GM12878 (cell line): Measurements from ENCODE around the gene SKAP1. TPM values are rescaled to one million over a fixed set of nuclear protein-coding genes. Genes with fewer than 3 reads are reported as not detected.

Experiments used
- ATAC-seq: fragments of 200-7000 bp; cut with Tn5 transposase; 3 replicates; pipeline ENCODE4 v1.9.1; 2020; ENCODE audit warnings: mild to moderate bottlenecking, moderate library complexity
- BruUV-seq: library from RNA; stranded (reverse); fragments of 400-500 nt; replicated peaks from 2 replicates; lab custom pipeline; 2021; lab: Mats Ljungman, UMichigan
- CTCF ChIA-PET: fragments of 300-600 bp; sonication (Branson Sonifier 250); formaldehyde crosslinking; extraction: SDS; loops from one replicate; lab custom pipeline; 2021; ENCODE audit warnings: inconsistent platforms; lab: Yijun Ruan, JAX
- POLR2A ChIA-PET: fragments of 350-600 bp; formaldehyde crosslinking; extraction: SDS; loops from one replicate; lab custom pipeline; 2021; ENCODE audit warnings: inconsistent platforms; lab: Charles Lee
- RAD21 ChIA-PET: fragments of 300-600 bp; sonication (Branson Sonifier 250); formaldehyde crosslinking; loops from one replicate; lab custom pipeline; 2023; ENCODE audit warnings: antibody characterized with exemption; ENCODE audit not compliant: unreplicated experiment; lab: Charles Lee
- SMC1A ChIA-PET: fragments of 300-600 bp; sonication (Branson Sonifier 250); formaldehyde crosslinking; loops from one replicate; lab custom pipeline; 2023; ENCODE audit not compliant: unreplicated experiment, uncharacterized antibody; lab: Charles Lee
- DNase-seq: peaks from one replicate; pipeline ENCODE4 v3.0.0-alpha.2; 2011; ENCODE audit warnings: low read depth, low spot score
- FAIRE-seq: peaks from 3 replicates; lab custom pipeline; 2011; peaks lifted over from hg19 to GRCh38; lab: Jason Lieb, UNC
- H2AFZ ChIP-seq: 2 replicates; pipeline ENCODE4 v1.6.0; 2011; ENCODE audit warnings: low read depth, low read length, control low read depth; ENCODE audit not compliant: control insufficient read depth
- H3K27ac ChIP-seq: 2 replicates; pipeline ENCODE4 v1.5.1; 2011; ENCODE audit warnings: control low read depth; ENCODE audit not compliant: control insufficient read depth, insufficient read depth
- H3K27me3 ChIP-seq, 2 experiments: replicated peaks in 1 of 2; 2 replicates each; pipeline versions ENCODE4 v1.6.0 to v1.6.1; 2011; ENCODE audit warnings: low read length in 1 of 2; ENCODE audit not compliant: control insufficient read depth in 2 of 2, insufficient read depth in 2 of 2
- H3K36me3 ChIP-seq, 2 experiments: 2 replicates each; pipeline ENCODE4 v1.5.1; 2011; ENCODE audit warnings: low read length in 1 of 2; ENCODE audit not compliant: control insufficient read depth in 2 of 2, insufficient read depth in 2 of 2
- H3K4me1 ChIP-seq: 2 replicates; pipeline ENCODE4 v1.6.1; 2011; ENCODE audit warnings: mild to moderate bottlenecking, low read length, moderate library complexity, mixed read lengths; ENCODE audit not compliant: control insufficient read depth, insufficient read depth
- H3K4me2 ChIP-seq: 2 replicates; pipeline ENCODE4 v1.6.0; 2011; ENCODE audit warnings: control low read depth; ENCODE audit not compliant: control insufficient read depth, insufficient read depth
- H3K4me3 ChIP-seq: fragments of 200-600 bp; sonication (generic); 2 replicates; pipeline ENCODE4 v1.5.1; 2016
- H3K79me2 ChIP-seq: 2 replicates; pipeline ENCODE4 v1.6.0; 2011; ENCODE audit warnings: low read length; ENCODE audit not compliant: control insufficient read depth, insufficient read depth
- H3K9ac ChIP-seq: 2 replicates; pipeline ENCODE4 v1.8.0; 2011; ENCODE audit warnings: low read length, control low read depth, mixed read lengths; ENCODE audit not compliant: control insufficient read depth, insufficient read depth
- H3K9me3 ChIP-seq: replicated peaks from 3 replicates; pipeline ENCODE4 v1.5.1; 2011; ENCODE audit warnings: mild to moderate bottlenecking, low read length; ENCODE audit not compliant: control insufficient read depth, insufficient read depth
- H4K20me1 ChIP-seq: 2 replicates; pipeline ENCODE4 v1.6.0; 2011; ENCODE audit not compliant: control insufficient read depth, insufficient read depth
- MTA2 ChIP-seq: fragments of 450-650 bp; IDR thresholded peaks from 2 replicates; pipeline ENCODE4 v1.6.1; 2016; ENCODE audit warnings: low read depth, mild to moderate bottlenecking, moderate library complexity
- RB1 ChIP-seq: fragments of 450-650 bp; formaldehyde crosslinking; IDR thresholded peaks from 2 replicates; pipeline ENCODE4 v1.6.1; 2017; ENCODE audit warnings: mild to moderate bottlenecking, borderline replicate concordance
- SREBF1 ChIP-seq: IDR thresholded peaks from 2 replicates; pipeline ENCODE4 v1.6.1; 2012; ENCODE audit warnings: mild to moderate bottlenecking, low read length
- STAT1 ChIP-seq: fragments of 450-650 bp; conservative IDR thresholded peaks from 2 replicates; pipeline ENCODE4 v1.6.1; 2014; ENCODE audit warnings: antibody characterized with exemption, mild to moderate bottlenecking
- ZNF622 ChIP-seq: fragments of 450-650 bp; IDR thresholded peaks from 2 replicates; pipeline ENCODE4 v1.6.1; 2017; ENCODE audit warnings: mild to moderate bottlenecking, inconsistent platforms
- WGBS: methylation state at CpG from one replicate; pipeline ENCODE4 v1.1.6; 2016; ENCODE audit warnings: low lambda C conversion rate; ENCODE audit not compliant: insufficient replicate concordance, insufficient coverage; ENCODE audit errors: missing lambda C conversion rate; 5-methylcytosine and 5-hydroxymethylcytosine counted together
- in situ Hi-C: fragments of 300-500 bp; cut with MboI; formaldehyde crosslinking; loops from 9 replicates; pipeline ENCODE4 v1.14.3; 2018; ENCODE audit warnings: mixed read lengths
- intact Hi-C: fragments of 100-400 bp; cut with micrococcal nuclease; formaldehyde crosslinking; loops from one replicate; pipeline ENCODE4 v1.14.2; 2022; ENCODE audit not compliant: unreplicated experiment
- polyA plus RNA-seq, 11 experiments: library from polyadenylated mRNA; depleted of rRNA in 4 of 11; unstranded in 6 of 11; stranded (reverse) in 5 of 11; fragments of >200 nt; fragmentation: Nextera tagmentation in 4 of 11; fragmentation: Illumina TruSeq in 1 of 11; extraction: Ambion mirVana in 4 of 11; extraction: Trizol in 1 of 11; gene quantifications; 1 replicate in 1 of 11; 2 replicates in 10 of 11; pipeline versions ENCODE4 v1.2.1 to v1.2.3, GENCODE V29; 2011 to 2016; ENCODE audit warnings: inconsistent platforms in 2 of 11, missing spikeins in 2 of 11, low read depth in 1 of 11
- total RNA-seq, 4 experiments: library from RNA; depleted of rRNA in 3 of 4; stranded (reverse); fragments of >200 nt in 3 of 4; fragmentation: Illumina TruSeq in 1 of 4; extraction: Trizol in 1 of 4; gene quantifications; 2 replicates each; pipeline versions ENCODE4 v1.2.1 to v1.2.3, GENCODE V29; 2013 to 2021
- TF ChIP-seq, protein P1 (sequence below): fragments of 450-650 bp; IDR thresholded peaks from 2 replicates; pipeline ENCODE4 v1.6.1; 2017; ENCODE audit warnings: mild to moderate bottlenecking, moderate library complexity

SKAP1 gene
- total and polyA plus RNA-seq, 10 of the 15 experiments (the other 5 are each of a cell fraction or from before 2014, with no cell fraction given): 17.1 to 97.6 (median 35.9) TPM

- WGBS: 48% methylated on average over 3 of the region's 3 CpGs
- Histone ChIP-seq H3K79me2 (no peaks in the 10 kb centered on the region), H3K9me3 (no peaks in the 10 kb centered on the region), H2AFZ (no peak overlapping the region), H3K36me3 (no peaks in the 10 kb centered on the region), H3K4me1 (peaks cover 10% of the 10 kb centered on the region; the same call in 1 of the 2 replicates), H3K9ac (no peak overlapping the region), H4K20me1 (no peaks in the 10 kb centered on the region), H3K4me2 (no peak overlapping the region), H3K4me3 (no peak overlapping the region), H3K27me3 (no peaks in the 10 kb centered on the region), H3K27ac (no peak overlapping the region)
- ChIA-PET CTCF (interaction anchor here (0.5 to 8.2 kb wide), 4 partner anchors 22 to 114 kb away, joined by 4 to 69 read pairs (median 8); no protein-coding TSS in a partner anchor), SMC1A (interaction anchor here (0.8 to 1.8 kb wide), 3 partner anchors 16 to 222 kb away, joined by 3 to 4 read pairs (median 3); no protein-coding TSS in a partner anchor), RAD21 (interaction anchor here (1.2 kb wide), 1 partner anchor 22 kb away, joined by 6 read pairs; no protein-coding TSS in a partner anchor), POLR2A (interaction anchor here (1.2 kb wide), 1 partner anchor 222 kb away, joined by 3 read pairs; no protein-coding TSS in a partner anchor)
- in situ Hi-C loops (no loop called here), intact Hi-C loops (loop anchor here (10.0 kb wide), 2 partner anchors 66 to 176 kb away; no protein-coding TSS in a partner anchor)
- BruUV-seq: no TSS peak
- ATAC-seq: no peak
- TF ChIP-seq SREBF1 (no peak), ZNF622 (no peak), RB1 (no peak), MTA2 (no peak), STAT1 (no peak)
- TF ChIP-seq, protein P1, sequence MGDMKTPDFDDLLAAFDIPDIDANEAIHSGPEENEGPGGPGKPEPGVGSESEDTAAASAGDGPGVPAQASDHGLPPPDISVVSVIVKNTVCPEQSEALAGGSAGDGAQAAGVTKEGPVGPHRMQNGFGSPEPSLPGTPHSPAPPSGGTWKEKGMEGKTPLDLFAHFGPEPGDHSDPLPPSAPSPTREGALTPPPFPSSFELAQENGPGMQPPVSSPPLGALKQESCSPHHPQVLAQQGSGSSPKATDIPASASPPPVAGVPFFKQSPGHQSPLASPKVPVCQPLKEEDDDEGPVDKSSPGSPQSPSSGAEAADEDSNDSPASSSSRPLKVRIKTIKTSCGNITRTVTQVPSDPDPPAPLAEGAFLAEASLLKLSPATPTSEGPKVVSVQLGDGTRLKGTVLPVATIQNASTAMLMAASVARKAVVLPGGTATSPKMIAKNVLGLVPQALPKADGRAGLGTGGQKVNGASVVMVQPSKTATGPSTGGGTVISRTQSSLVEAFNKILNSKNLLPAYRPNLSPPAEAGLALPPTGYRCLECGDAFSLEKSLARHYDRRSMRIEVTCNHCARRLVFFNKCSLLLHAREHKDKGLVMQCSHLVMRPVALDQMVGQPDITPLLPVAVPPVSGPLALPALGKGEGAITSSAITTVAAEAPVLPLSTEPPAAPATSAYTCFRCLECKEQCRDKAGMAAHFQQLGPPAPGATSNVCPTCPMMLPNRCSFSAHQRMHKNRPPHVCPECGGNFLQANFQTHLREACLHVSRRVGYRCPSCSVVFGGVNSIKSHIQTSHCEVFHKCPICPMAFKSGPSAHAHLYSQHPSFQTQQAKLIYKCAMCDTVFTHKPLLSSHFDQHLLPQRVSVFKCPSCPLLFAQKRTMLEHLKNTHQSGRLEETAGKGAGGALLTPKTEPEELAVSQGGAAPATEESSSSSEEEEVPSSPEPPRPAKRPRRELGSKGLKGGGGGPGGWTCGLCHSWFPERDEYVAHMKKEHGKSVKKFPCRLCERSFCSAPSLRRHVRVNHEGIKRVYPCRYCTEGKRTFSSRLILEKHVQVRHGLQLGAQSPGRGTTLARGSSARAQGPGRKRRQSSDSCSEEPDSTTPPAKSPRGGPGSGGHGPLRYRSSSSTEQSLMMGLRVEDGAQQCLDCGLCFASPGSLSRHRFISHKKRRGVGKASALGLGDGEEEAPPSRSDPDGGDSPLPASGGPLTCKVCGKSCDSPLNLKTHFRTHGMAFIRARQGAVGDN: no peak
- FAIRE-seq: no peak
- no peak for DNase-seq
Measured at GRCh38 chr17:48330421-48330820, 99.6 kb downstream of the SKAP1 start.
